ENCODE measurements around the gene NSMF. TPM values are rescaled to one million over a fixed set of nuclear protein-coding genes. Genes with fewer than 3 reads are reported as not detected.

The NSMF gene
- total and polyA plus RNA-seq, 2 experiments from 2014 or later: 20.3 to 103 TPM

DNA sequence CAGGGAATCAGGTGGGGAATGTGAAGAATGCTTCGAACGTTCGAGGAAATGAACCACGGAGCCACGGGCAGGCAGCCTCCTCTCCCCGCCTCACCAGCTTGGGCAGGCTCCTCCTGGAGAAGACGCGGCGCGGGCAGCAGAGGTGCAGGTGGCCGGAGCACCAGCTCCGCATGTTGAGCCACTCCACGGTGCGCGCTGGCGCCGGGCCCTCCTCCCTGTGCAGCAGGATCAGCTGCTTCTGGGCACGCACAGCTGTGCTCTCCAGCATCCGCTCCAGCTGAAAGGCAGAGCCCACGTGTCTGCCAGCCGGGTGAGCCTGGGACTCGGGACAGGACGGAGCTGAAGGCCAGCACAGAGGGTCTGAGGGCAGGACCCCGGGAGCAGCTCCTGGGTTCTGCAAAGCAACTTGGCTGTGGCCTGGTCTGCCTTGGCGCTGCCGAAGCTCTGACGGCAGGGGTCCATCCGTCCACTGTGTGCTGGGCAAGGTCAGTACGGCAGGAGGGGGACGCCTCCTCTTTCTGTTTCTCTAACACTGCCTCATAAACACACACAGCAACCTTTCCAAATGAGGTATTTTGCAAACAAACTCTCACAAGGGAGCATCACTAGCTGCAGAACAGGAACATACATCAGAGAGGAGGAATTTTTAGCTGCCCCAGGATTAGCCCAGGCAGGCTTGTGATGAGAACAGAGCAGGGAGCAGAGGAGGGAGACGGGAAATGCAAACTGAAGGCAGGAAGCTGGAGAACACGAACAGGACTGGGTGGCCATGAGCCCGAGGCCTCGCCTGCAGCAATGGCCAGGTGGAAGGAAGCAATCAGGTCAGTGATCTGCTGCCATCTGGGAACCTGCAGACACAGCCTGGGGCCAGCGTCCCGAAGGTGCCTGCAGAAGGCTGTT lies 20.1 kb upstream of the NSMF start (continued):
- TF ChIP-seq, protein P1, sequence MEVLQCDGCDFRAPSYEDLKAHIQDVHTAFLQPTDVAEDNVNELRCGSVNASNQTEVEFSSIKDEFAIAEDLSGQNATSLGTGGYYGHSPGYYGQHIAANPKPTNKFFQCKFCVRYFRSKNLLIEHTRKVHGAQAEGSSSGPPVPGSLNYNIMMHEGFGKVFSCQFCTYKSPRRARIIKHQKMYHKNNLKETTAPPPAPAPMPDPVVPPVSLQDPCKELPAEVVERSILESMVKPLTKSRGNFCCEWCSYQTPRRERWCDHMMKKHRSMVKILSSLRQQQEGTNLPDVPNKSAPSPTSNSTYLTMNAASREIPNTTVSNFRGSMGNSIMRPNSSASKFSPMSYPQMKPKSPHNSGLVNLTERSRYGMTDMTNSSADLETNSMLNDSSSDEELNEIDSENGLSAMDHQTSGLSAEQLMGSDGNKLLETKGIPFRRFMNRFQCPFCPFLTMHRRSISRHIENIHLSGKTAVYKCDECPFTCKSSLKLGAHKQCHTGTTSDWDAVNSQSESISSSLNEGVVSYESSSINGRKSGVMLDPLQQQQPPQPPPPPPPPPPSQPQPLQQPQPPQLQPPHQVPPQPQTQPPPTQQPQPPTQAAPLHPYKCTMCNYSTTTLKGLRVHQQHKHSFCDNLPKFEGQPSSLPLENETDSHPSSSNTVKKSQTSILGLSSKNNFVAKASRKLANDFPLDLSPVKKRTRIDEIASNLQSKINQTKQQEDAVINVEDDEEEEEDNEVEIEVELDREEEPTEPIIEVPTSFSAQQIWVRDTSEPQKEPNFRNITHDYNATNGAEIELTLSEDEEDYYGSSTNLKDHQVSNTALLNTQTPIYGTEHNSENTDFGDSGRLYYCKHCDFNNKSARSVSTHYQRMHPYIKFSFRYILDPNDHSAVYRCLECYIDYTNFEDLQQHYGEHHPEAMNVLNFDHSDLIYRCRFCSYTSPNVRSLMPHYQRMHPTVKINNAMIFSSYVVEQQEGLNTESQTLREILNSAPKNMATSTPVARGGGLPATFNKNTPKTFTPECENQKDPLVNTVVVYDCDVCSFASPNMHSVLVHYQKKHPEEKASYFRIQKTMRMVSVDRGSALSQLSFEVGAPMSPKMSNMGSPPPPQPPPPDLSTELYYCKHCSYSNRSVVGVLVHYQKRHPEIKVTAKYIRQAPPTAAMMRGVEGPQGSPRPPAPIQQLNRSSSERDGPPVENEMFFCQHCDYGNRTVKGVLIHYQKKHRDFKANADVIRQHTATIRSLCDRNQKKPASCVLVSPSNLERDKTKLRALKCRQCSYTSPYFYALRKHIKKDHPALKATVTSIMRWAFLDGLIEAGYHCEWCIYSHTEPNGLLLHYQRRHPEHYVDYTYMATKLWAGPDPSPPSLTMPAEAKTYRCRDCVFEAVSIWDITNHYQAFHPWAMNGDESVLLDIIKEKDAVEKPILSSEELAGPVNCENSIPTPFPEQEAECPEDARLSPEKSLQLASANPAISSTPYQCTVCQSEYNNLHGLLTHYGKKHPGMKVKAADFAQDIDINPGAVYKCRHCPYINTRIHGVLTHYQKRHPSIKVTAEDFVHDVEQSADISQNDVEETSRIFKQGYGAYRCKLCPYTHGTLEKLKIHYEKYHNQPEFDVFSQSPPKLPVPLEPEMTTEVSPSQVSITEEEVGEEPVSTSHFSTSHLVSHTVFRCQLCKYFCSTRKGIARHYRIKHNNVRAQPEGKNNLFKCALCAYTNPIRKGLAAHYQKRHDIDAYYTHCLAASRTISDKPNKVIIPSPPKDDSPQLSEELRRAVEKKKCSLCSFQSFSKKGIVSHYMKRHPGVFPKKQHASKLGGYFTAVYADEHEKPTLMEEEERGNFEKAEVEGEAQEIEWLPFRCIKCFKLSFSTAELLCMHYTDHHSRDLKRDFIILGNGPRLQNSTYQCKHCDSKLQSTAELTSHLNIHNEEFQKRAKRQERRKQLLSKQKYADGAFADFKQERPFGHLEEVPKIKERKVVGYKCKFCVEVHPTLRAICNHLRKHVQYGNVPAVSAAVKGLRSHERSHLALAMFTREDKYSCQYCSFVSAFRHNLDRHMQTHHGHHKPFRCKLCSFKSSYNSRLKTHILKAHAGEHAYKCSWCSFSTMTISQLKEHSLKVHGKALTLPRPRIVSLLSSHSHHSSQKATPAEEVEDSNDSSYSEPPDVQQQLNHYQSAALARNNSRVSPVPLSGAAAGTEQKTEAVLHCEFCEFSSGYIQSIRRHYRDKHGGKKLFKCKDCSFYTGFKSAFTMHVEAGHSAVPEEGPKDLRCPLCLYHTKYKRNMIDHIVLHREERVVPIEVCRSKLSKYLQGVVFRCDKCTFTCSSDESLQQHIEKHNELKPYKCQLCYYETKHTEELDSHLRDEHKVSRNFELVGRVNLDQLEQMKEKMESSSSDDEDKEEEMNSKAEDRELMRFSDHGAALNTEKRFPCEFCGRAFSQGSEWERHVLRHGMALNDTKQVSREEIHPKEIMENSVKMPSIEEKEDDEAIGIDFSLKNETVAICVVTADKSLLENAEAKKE (CRISPR knock-in tag; IDR thresholded peaks at IDR 0.05): no peak
- no peak for TF ChIP-seq ZNF331 (CRISPR knock-in tag; IDR thresholded peaks at IDR 0.05; ENCODE audit: low read depth)
- TF ChIP-seq NANOG (IDR thresholded peaks at IDR 0.05; ENCODE audit: borderline replicate concordance): no peak
- TF ChIP-seq EZH2phosphoT487 (IDR thresholded peaks at IDR 0.05; ENCODE audit: unreplicated experiment): no peak

DNA sequence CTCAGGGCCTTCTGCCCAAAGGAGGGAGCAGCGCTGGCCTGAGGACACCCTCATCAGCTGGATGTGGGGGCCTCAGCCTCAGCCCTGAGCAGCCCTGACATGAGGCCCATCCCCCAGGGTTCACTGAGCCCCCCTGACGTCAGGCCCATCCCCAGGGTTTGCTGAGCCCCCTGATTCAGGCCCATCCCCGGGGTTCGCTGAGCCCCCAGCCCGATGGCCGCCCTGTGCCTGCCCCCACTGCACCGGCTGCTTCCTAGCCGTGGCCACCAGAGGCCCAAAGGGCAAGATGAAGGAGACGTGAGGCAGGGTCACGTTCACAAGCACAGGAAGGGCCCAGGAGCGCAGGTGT lies 19.5 kb upstream of the NSMF start:
- H3K4me3 ChIP-seq: no peak overlapping the region
- no peaks in the 10 kb centered on the region; the same call in 1 of the 2 replicates for H3K36me3 ChIP-seq (ENCODE audit: insufficient read depth)
- H3K27ac ChIP-seq (ENCODE audit: low read depth): no peak overlapping the region
- Mint-ChIP-seq H3K4me1 (peaks cover 5% of the 10 kb centered on the region; the same call in 2 of the 3 replicates), H3K27ac (no peak overlapping the region), H3K27me3 (ENCODE audit: insufficient read depth, low read depth, poor library complexity) (peaks cover 3% of the 10 kb centered on the region), H3K36me3 (ENCODE audit: low read depth) (peaks cover 6% of the 10 kb centered on the region; the same call in 1 of the 3 replicates), H3K9me3 (peaks cover 15% of the 10 kb centered on the region), H3K4me3 (no peak overlapping the region)
- no peaks in the 10 kb centered on the region for H3K79me2 ChIP-seq (replicated peaks; ENCODE audit: insufficient read depth)
- H3F3A ChIP-seq (replicated peaks; ENCODE audit: low read depth): no peaks in the 10 kb centered on the region
- DNase-seq (ENCODE audit: low spot score) (no peak), ATAC-seq (peak; percentile 42)
- no peak overlapping the region for H3K4me2 ChIP-seq
- no peaks in the 10 kb centered on the region for H3K9me2 ChIP-seq (ENCODE audit: insufficient read depth)
- no peaks in the 10 kb centered on the region for H3K27me3 ChIP-seq (ENCODE audit: insufficient read depth)
- no peaks in the 10 kb centered on the region for H4K20me1 ChIP-seq (replicated peaks; ENCODE audit: insufficient read depth)
- H2AFZ ChIP-seq: no peak overlapping the region; the same call in 1 of the 2 replicates
- H3K4me1 ChIP-seq (ENCODE audit: insufficient read depth): no peaks in the 10 kb centered on the region
- TF ChIP-seq STAT1 (IDR thresholded peaks at IDR 0.05; ENCODE audit: unreplicated experiment) (no peak), EZH2phosphoT487 (IDR thresholded peaks at IDR 0.05; ENCODE audit: unreplicated experiment) (no peak), REST (IDR thresholded peaks at IDR 0.05; ENCODE audit: unreplicated experiment) (no peak), ZNF114 (CRISPR knock-in tag; IDR thresholded peaks at IDR 0.05) (no peak), ZNF331 (CRISPR knock-in tag; IDR thresholded peaks at IDR 0.05; ENCODE audit: low read depth) (no peak), POLR2AphosphoS5 (IDR thresholded peaks at IDR 0.05; ENCODE audit: low read depth) (no peak)
